ENCODE measurements around the gene SNU13. TPM values are rescaled to one million over a fixed set of nuclear protein-coding genes. Genes with fewer than 3 reads are reported as not detected.
"Not testable (repeated sequence)": the region's sequence is repeated elsewhere in the genome, so short reads cannot be mapped to it uniquely, and the experiment has no call there.

SNU13 gene
- total RNA-seq, 1 donor from 2014 or later: 111 TPM

DNA sequence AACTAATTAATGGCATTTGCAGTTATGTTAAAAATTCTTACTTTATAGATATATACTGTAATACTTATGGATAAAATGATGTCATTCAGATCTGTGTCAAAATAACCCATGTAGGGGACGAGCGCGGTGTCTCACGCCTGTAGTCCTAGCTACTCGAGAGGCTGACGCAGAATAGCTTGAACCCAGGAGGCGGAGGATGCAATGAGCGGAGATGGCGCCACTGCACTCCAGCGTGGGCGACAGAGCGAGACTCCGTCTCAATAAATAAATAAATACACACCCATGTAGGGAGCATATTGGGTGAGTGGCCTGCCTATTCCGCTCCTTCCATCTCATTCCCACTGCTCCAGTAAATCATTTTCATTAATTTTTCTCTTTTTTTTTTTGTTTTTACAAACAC is 7.1 kb downstream of the SNU13 start:
- DNase-seq: peak; percentile 61
- ATAC-seq: no peak
- Histone ChIP-seq H3K27me3 (no peaks in the 10 kb centered on the region), H3K27ac (peak overlapping the region; percentile 93), H3K4me3 (peak overlapping the region; percentile 67), H3K9me3 (no peaks in the 10 kb centered on the region), H3K4me1 (peaks cover 4% of the 10 kb centered on the region), H3K36me3 (peaks cover 39% of the 10 kb centered on the region)
- TF ChIP-seq, protein P1, sequence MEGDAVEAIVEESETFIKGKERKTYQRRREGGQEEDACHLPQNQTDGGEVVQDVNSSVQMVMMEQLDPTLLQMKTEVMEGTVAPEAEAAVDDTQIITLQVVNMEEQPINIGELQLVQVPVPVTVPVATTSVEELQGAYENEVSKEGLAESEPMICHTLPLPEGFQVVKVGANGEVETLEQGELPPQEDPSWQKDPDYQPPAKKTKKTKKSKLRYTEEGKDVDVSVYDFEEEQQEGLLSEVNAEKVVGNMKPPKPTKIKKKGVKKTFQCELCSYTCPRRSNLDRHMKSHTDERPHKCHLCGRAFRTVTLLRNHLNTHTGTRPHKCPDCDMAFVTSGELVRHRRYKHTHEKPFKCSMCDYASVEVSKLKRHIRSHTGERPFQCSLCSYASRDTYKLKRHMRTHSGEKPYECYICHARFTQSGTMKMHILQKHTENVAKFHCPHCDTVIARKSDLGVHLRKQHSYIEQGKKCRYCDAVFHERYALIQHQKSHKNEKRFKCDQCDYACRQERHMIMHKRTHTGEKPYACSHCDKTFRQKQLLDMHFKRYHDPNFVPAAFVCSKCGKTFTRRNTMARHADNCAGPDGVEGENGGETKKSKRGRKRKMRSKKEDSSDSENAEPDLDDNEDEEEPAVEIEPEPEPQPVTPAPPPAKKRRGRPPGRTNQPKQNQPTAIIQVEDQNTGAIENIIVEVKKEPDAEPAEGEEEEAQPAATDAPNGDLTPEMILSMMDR (IDR thresholded peaks at IDR 0.05): no peak
- intact Hi-C loops (cut with DNase I): no loop called here

DNA sequence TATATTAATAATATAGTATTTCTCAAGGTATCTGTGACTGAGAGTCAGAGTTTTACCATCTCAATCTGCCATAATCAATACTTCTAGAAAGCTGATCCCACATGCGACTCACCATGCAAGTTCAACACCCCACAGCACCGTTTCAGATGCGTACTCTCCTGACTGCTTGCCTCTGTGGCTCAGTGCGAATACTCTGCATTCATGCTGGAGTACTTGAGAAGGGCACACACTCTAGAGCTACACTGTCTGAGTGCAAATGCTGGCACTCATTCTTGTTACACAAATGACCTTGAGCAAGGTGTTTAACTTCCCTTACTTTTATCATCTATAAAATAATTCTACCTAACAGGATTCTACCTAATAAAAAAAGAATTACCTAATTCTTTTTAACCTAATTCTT is 12.5 kb downstream of the SNU13 start:
- no peaks in the 10 kb centered on the region for H3K4me1 ChIP-seq
- intact Hi-C loops (cut with DNase I): no loop called here
- ATAC-seq (peak; percentile 63), DNase-seq (peak; percentile 3)
- H3K4me3 ChIP-seq: no peak overlapping the region
- H3K27ac ChIP-seq: no peak overlapping the region
- H3K36me3 ChIP-seq: peaks cover 75% of the 10 kb centered on the region
- TF ChIP-seq, protein P1 (IDR thresholded peaks at IDR 0.05): no peak
- no peaks in the 10 kb centered on the region for H3K9me3 ChIP-seq
- no peaks in the 10 kb centered on the region for H3K27me3 ChIP-seq

DNA sequence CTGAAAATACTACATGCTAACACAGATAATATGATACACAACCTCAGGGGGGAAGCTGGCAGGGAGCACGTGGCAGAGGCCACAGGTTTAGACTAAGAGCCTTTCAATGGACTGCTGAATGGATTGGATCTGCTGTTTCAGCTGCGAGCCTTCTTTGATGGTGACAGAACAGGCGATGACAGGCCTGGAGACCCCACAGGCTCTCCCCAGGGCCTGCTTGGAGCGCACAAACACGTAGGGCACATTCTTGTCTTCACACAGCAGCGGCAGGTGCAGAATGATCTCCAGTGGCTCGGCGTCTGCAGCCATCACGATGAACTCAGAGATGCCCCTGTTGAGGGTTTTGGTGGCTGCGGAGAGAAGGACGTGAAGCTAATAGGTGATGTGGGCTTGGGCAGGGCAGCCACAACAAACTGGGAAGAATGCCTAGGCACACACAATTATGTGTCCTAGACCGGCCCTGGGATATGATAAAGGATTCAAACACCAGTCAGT is 13.8 kb downstream of the SNU13 start:
- Histone ChIP-seq H3K27me3 (no peaks in the 10 kb centered on the region), H3K27ac (no peak overlapping the region), H3K4me1 (no peaks in the 10 kb centered on the region), H3K4me3 (no peak overlapping the region), H3K9me3 (no peaks in the 10 kb centered on the region), H3K36me3 (peaks cover 63% of the 10 kb centered on the region)
- intact Hi-C loops (cut with DNase I): no loop called here
- no peak for ATAC-seq
- TF ChIP-seq, protein P1 (IDR thresholded peaks at IDR 0.05): no peak
- DNase-seq: peak; percentile 42

DNA sequence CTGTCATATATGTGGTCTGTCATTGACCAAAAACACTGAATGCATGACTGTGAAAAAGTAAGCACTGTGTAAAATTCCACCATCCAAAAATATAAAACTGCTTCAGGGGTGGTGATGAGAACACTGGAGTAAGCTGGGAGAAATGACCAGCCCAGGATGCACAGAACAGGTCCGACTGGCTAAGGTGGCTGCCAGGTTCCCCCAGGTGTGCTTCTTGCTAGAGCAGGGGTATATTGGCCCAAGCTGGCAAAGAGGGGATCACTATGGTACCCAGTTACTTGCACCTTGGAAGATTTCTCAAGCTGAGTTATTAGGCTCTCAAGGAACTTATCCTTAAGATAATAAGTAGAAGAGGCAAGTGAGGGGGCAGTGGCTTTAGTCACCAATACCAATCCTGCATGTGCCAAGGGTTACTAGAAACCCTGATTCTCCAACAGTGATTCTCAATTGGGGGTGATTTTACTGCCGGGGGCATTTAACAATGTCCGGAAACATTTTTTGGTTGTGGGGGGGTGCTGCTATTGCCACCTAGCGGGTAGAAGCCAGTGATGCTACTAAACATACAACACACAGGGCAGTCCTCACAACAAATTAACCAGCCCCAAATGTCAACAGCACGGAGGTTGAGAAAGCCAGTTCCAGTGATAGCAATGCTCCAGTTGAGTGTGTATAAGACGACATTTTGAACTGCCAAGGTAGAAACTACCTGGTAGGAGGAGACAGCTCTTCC is 15.7 kb downstream of the SNU13 start:
- no peak overlapping the region for H3K27ac ChIP-seq
- H3K4me1 ChIP-seq: no peaks in the 10 kb centered on the region
- ATAC-seq: no peak
- peaks cover 44% of the 10 kb centered on the region for H3K36me3 ChIP-seq
- H3K27me3 ChIP-seq: no peaks in the 10 kb centered on the region
- TF ChIP-seq, protein P1 (IDR thresholded peaks at IDR 0.05): peak; percentile 15
- no peak overlapping the region for H3K4me3 ChIP-seq
- H3K9me3 ChIP-seq: no peaks in the 10 kb centered on the region
- DNase-seq: no peak
- intact Hi-C loops (cut with DNase I): no loop called here

DNA sequence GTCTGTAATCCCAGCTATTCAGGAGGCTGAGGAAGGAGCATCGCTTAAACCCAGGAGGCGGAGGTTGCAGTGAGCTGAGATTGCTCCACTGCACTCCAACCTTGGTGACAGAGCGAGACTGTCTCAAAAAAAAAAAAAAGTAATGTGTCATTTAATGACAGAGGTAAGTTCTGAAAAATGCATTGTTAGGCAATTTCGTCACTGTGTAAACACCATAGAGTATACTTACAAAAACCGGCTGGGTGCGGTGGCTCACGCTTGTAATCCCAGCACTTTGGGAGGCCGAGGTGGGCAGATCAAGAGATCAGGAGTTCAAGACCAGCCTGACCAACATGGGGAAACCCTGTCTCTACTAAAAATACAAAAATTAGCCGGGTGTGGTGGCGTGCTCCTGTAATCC is 16.6 kb downstream of the SNU13 start:
- peak; percentile 66 for ATAC-seq
- H3K27me3 ChIP-seq; H3K4me1 ChIP-seq; intact Hi-C loops (cut with DNase I); H3K4me3 ChIP-seq; H3K27ac ChIP-seq; H3K9me3 ChIP-seq: not testable (repeated sequence)
- H3K36me3 ChIP-seq: peaks cover 39% of the 10 kb centered on the region
- peak; percentile 70 for DNase-seq

DNA sequence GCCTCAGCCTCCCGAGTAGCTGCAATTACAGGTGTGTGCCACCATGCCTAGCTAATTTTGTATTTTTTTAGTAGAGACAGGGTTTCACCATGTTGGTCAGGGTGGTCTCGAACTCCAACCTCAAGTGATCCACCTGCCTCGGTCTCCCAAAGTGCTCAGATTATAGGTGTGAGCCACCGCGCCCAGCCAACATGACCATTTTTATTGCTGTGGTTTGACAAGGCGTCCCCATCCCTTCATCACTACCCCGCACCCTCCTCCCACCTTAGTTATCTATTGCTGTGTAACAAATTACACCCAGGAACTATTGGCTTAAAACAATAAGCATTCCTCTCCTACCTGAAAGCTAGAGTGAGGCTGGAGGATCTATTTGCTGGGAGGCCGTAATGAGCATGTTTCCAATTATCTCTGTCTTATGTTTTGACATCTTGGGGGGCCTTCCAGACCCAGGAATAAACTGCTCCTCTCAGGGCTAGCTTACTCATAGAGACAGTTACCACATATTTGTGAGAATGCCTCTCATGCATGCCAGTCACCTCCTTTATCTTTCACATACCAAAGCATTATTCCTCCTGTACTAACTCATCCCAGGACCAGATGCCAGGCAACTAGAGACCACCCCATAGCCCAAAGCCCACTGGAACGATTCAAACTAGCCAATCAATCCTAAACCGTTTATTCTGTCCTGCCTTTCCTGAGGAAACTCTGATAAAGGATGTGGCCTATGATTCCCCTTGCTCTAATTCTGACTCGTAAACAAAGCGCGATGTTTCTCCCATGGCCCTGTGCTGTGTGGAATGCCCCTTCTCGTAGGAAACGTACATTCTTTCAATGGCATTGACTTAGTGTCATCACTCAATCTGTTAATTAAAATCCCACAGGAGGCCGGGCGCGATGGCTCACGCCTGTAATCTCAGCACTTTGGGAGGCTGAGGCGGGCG is 19.4 kb downstream of the SNU13 start:
- Histone ChIP-seq H3K4me3 (no peak overlapping the region), H3K4me1 (peaks cover 10% of the 10 kb centered on the region), H3K9me3 (no peaks in the 10 kb centered on the region), H3K27me3 (no peaks in the 10 kb centered on the region), H3K36me3 (peaks cover 26% of the 10 kb centered on the region), H3K27ac (peak overlapping the region; percentile 42)
- TF ChIP-seq, protein P1 (IDR thresholded peaks at IDR 0.05): no peak
- DNase-seq (no peak), ATAC-seq (no peak)
- intact Hi-C loops (cut with DNase I): no loop called here
